ENCODE measurements around the gene RNF113B. TPM values are rescaled to one million over a fixed set of nuclear protein-coding genes. Genes with fewer than 3 reads are reported as not detected.

The RNF113B gene
- total and polyA plus RNA-seq, 11 donors: not detected

GRCh38 chr13:98142380-98143156 is 34.5 kb downstream of the RNF113B start, which contains the start of gene FARP1:
TSS of gene FARP1 (plus strand) at chr13:98143094. CDS start at chr13:98213243, 70,149 bp downstream.
- 0 to 1% (median 1%) methylated on average over 33 to 98 of the region's 98 CpGs for WGBS, 4 donors
- TF ChIP-seq POLR2A (IDR thresholded peaks at IDR 0.05) (no peak), CTCF (IDR thresholded peaks at IDR 0.05) (peak in 10 of 12 donors; percentile 22 to 65 (median 51))
- Histone ChIP-seq H3K36me3 (no peaks in the 10 kb centered on the region), H3K4me1 (peaks cover 0 to 30% (median 16%) of the 10 kb centered on the region in 12 donors), H3K4me3 (peak within 1 kb of the TSS; percentile 57 to 99 (median 68)), H3K9me3 (no peaks in the 10 kb centered on the region), H3K27me3 (peaks cover 0 to 31% (median 0%) of the 10 kb centered on the region in 9 donors), H3K27ac (peak within 1 kb of the TSS in 11 of 12 donors; percentile 46 to 79 (median 75))
- ATAC-seq (peak; percentile 70 to 96 (median 93)), DNase-seq (peak; percentile 71 to 84 (median 83))
- intact Hi-C loops (cut with DNase I): loop anchor here (2.0 to 10.0 kb wide), 14 partner anchors 72 to 532 kb away; partner anchors contain the start of gene STK24 (in 1 of the 10)

DNA sequence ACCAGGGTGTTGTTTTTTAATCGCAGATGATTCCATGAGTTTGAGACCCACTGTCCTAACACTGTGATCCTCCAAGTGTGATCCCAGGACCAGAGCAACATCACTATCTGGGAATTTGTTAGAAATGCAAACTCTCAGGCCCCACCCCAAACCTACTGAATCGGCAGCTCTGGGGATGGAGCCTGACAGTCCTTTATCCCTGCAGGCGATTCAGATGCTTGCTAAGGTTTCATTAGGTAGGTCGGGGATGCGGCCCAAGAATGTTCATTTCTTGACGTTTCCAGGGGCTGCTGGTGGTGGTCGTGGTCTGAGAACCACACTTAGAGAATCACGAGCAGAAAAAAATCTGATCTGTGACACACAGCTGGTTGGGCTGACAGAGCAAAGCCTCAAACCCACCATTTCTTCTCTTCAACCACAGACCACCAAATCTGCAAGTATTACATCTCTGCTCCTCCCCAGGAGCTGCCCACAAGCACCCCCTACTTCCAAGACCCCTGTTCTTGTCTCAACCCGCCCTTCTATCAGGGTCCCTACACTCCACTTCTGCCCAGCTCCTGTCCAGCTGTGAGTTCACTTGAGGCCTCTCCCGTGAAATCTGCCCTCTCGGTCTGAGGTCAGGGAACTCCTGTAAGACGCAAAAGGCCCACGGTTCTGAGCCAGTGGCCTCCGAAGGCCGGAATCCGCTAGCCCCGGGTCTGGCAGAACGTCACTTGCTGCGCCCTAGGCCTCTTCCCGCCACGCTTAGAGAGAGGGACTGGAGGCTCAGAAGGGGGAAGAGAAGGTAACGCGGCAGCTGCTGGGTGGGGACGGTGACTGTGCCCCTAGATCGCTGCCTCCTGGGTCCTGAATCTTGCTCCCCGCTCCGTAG is 35.3 kb downstream of the RNF113B start:
- H3K27me3 ChIP-seq: peaks cover 0 to 31% (median 0%) of the 10 kb centered on the region in 9 donors
- ATAC-seq: peak in 2 of 4 donors; percentile 13
- peak in 4 of 5 donors; percentile 21 to 50 (median 28) for DNase-seq
- H3K36me3 ChIP-seq: no peaks in the 10 kb centered on the region
- TF ChIP-seq CTCF (IDR thresholded peaks at IDR 0.05): no peak
- TF ChIP-seq POLR2A (IDR thresholded peaks at IDR 0.05): no peak
- H3K9me3 ChIP-seq: no peaks in the 10 kb centered on the region
- H3K27ac ChIP-seq: peak overlapping the region in 10 of 12 donors; percentile 6 to 79 (median 68)
- intact Hi-C loops (cut with DNase I): loop anchor here (2.0 to 10.0 kb wide), 14 partner anchors 73 to 533 kb away; partner anchors contain the start of gene STK24 (in 1 of the 10)
- H3K4me3 ChIP-seq: peak overlapping the region; percentile 51 to 99 (median 68)
- peaks cover 0 to 30% (median 16%) of the 10 kb centered on the region in 12 donors for H3K4me1 ChIP-seq
- WGBS, 4 donors: 36 to 49% (median 38%) methylated on average over 23 to 27 of the region's 27 CpGs

GRCh38 chr13:98141091-98141490 is 36.0 kb downstream of the RNF113B start:
- H3K27me3 ChIP-seq: peaks cover 0 to 31% (median 0%) of the 10 kb centered on the region in 9 donors
- intact Hi-C loops (cut with DNase I): loop anchor here (5.0 to 10.0 kb wide), 13 partner anchors 74 to 534 kb away; partner anchors contain the start of gene STK24 (in 1 of the 10)
- no peak for ATAC-seq
- H3K27ac ChIP-seq: no peak overlapping the region
- DNase-seq: no peak
- WGBS, 4 donors: 94 to 99% (median 96%) methylated on average over 7 of the region's 7 CpGs
- TF ChIP-seq POLR2A (IDR thresholded peaks at IDR 0.05) (no peak), CTCF (IDR thresholded peaks at IDR 0.05) (no peak)
- no peaks in the 10 kb centered on the region for H3K36me3 ChIP-seq
- H3K4me1 ChIP-seq: peaks cover 0 to 30% (median 16%) of the 10 kb centered on the region in 12 donors
- no peak overlapping the region for H3K4me3 ChIP-seq
- no peaks in the 10 kb centered on the region for H3K9me3 ChIP-seq
